Ishikawa (cell line): Measurements from ENCODE around the gene RLN1.

ENCODE experiments used
- CEBPB ChIP-seq: IDR thresholded peaks from 2 replicates; pipeline ENCODE4 v1.6.1; 2012
- CREB1 ChIP-seq: IDR thresholded peaks from 2 replicates; pipeline ENCODE4 v1.6.1; 2012; ENCODE audit warnings: low read depth
- EGR1 ChIP-seq: IDR thresholded peaks from 2 replicates; pipeline ENCODE4 v1.6.1; 2012
- EP300 ChIP-seq: IDR thresholded peaks from 2 replicates; pipeline ENCODE4 v1.6.1; 2012; ENCODE audit warnings: borderline replicate concordance
- FOXM1 ChIP-seq: IDR thresholded peaks from 2 replicates; pipeline ENCODE4 v1.6.1; 2012; ENCODE audit warnings: low read depth, borderline replicate concordance
- NFIC ChIP-seq: IDR thresholded peaks from 2 replicates; pipeline ENCODE4 v1.6.1; 2012
- RAD21 ChIP-seq: IDR thresholded peaks from 2 replicates; pipeline ENCODE4 v1.6.1; 2012; ENCODE audit warnings: low read depth
- TAF1 ChIP-seq: IDR thresholded peaks from 2 replicates; pipeline ENCODE4 v1.6.1; 2012; ENCODE audit warnings: low read depth, mild to moderate bottlenecking
- TCF12 ChIP-seq: IDR thresholded peaks from 2 replicates; pipeline ENCODE4 v1.6.1; 2012; ENCODE audit warnings: low read depth
- TEAD4 ChIP-seq: IDR thresholded peaks from 2 replicates; pipeline ENCODE4 v1.6.1; 2012
- YY1 ChIP-seq: IDR thresholded peaks from 2 replicates; pipeline ENCODE4 v1.6.1; 2012; ENCODE audit warnings: low read depth
- ZBTB7A ChIP-seq: IDR thresholded peaks from 2 replicates; pipeline ENCODE4 v1.6.1; 2012; ENCODE audit warnings: low read depth
- TF ChIP-seq, protein P1 (sequence below): IDR thresholded peaks from 2 replicates; pipeline ENCODE4 v1.6.1; 2012
- TF ChIP-seq, protein P2 (sequence below): IDR thresholded peaks from 2 replicates; pipeline ENCODE4 v1.6.1; 2012; ENCODE audit warnings: low read depth, mild to moderate bottlenecking

DNA sequence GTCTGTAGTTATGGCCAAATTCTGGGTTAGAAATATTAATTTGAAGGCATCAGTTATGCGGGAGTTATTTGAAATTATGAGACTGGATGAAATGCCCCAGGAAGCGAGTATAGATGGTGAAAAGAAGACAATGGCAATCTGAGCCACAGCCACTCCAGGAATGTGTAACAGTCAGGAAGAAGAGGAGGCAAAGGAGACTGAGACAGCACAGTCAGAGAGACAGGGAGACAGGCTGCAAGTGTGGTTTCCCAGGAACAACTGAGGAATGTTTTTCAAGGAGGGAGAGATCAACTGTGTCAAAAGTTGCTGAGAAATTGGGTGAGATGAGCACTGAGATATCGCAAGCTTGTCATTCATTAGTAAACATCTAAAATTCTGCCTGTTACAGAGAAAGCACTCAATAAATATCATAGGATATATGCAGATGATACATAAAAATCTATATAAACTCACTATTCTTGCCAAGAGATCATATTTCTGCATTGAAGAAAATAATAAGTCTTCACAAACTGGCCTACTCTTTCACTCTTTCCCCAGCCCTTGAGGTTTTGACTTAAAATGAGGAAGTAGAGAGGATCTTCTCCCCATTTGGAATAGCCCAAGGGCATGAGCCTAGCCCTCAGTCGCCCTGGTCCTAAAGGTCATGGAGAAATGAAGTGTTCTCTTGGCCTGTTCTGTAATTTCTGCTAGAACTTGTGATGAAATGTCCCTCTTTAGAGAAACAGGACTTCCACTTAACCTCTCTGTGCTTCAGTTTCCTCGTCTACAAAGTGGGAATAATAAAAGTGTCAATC, 48.5 kb upstream of the RLN1 start:
- TF ChIP-seq YY1, result no peak
- TF ChIP-seq CEBPB, result no peak
- no peak for TF ChIP-seq FOXM1
- no peak for TF ChIP-seq NFIC
- no peak for TF ChIP-seq EGR1
- TF ChIP-seq TAF1, result no peak
- TF ChIP-seq RAD21, result no peak
- TF ChIP-seq EP300, result no peak
- TF ChIP-seq, protein P1, sequence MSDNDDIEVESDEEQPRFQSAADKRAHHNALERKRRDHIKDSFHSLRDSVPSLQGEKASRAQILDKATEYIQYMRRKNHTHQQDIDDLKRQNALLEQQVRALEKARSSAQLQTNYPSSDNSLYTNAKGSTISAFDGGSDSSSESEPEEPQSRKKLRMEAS, result no peak
- TF ChIP-seq TEAD4, result no peak
- no peak for TF ChIP-seq CREB1
- TF ChIP-seq ZBTB7A, result no peak
- TF ChIP-seq, protein P2, sequence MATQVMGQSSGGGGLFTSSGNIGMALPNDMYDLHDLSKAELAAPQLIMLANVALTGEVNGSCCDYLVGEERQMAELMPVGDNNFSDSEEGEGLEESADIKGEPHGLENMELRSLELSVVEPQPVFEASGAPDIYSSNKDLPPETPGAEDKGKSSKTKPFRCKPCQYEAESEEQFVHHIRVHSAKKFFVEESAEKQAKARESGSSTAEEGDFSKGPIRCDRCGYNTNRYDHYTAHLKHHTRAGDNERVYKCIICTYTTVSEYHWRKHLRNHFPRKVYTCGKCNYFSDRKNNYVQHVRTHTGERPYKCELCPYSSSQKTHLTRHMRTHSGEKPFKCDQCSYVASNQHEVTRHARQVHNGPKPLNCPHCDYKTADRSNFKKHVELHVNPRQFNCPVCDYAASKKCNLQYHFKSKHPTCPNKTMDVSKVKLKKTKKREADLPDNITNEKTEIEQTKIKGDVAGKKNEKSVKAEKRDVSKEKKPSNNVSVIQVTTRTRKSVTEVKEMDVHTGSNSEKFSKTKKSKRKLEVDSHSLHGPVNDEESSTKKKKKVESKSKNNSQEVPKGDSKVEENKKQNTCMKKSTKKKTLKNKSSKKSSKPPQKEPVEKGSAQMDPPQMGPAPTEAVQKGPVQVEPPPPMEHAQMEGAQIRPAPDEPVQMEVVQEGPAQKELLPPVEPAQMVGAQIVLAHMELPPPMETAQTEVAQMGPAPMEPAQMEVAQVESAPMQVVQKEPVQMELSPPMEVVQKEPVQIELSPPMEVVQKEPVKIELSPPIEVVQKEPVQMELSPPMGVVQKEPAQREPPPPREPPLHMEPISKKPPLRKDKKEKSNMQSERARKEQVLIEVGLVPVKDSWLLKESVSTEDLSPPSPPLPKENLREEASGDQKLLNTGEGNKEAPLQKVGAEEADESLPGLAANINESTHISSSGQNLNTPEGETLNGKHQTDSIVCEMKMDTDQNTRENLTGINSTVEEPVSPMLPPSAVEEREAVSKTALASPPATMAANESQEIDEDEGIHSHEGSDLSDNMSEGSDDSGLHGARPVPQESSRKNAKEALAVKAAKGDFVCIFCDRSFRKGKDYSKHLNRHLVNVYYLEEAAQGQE, result no peak
- TF ChIP-seq TCF12, result no peak
